ENCODE measurements around the gene TPSAB1.

DNA sequence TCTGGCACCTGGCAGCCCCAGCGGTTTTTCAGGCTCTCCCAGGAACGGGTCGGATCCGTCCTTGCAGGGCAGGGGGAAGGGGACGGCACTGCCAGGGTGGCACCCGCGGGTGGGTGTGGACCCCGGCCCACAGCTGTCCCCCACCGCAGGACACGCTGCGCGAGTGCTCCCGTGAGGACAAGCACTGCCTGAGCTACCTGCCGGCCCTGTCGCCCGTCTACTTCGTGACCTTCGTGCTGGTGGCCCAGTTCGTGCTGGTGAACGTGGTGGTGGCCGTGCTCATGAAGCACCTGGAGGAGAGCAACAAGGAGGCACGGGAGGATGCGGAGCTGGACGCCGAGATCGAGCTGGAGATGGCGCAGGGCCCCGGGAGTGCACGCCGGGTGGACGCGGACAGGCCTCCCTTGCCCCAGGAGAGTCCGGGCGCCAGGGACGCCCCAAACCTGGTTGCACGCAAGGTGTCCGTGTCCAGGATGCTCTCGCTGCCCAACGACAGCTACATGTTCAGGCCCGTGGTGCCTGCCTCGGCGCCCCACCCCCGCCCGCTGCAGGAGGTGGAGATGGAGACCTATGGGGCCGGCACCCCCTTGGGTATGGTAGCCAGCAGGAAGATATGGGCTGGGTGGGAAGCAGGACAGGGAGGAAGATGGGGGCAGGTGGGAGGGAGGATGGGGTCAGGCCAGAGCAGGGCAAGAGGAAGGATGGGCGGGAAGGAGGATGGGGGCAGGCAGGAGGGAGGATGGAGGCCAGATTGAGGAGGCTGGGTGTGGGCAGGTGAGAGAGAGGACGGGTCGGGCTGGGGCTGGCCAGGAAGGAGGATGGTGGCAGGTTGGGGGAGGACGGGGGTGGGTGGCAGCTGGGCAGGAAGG lies 22.2 kb upstream of the TPSAB1 start:
- TF ChIP-seq CTCF (IDR thresholded peaks at IDR 0.05): no peak
- TF ChIP-seq POLR2A (IDR thresholded peaks at IDR 0.05): no peak

Measured in uterus (tissue), 2 donors.